PC-9 (cell line): ENCODE results near the gene PLPP1.

Source experiments
- CTCF ChIP-seq: fragments of 200-600 bp; sonication (generic); conservative IDR thresholded peaks from 2 replicates; pipeline ENCODE4 v1.6.1; 2017; ENCODE audit warnings: mixed run types, antibody characterized with exemption, mild to moderate bottlenecking, moderate library complexity
- EZH2 ChIP-seq: fragments of 200-600 bp; sonication (generic); IDR thresholded peaks from 2 replicates; pipeline ENCODE4 v1.8.0; 2017; ENCODE audit warnings: antibody characterized with exemption, low read depth

- TF ChIP-seq CTCF, result no peak
- TF ChIP-seq EZH2, result no peak
Observed at GRCh38 chr5:55580042-55580441, 45.3 kb upstream of the PLPP1 start.
